AG04450 (cell line): ENCODE results near the gene LAPTM4A. TPM values are rescaled to one million over a fixed set of nuclear protein-coding genes. Genes with fewer than 3 reads are reported as not detected.

Experiments used
- CTCF ChIA-PET: fragments of 300-600, 350-600 bp; formaldehyde crosslinking; extraction: SDS; loops from one replicate; lab custom pipeline; 2022; ENCODE audit warnings: antibody characterized with exemption, inconsistent platforms; lab: Charles Lee
- POLR2A ChIA-PET: fragments of 350-600 bp; formaldehyde crosslinking; extraction: SDS; loops from one replicate; lab custom pipeline; 2021; ENCODE audit warnings: antibody characterized with exemption, inconsistent platforms; lab: Yijun Ruan, JAX
- DNase-seq: peaks from one replicate; pipeline ENCODE4 v3.0.0-alpha.2; 2011; ENCODE audit warnings: low read depth, low spot score
- H3K27ac ChIP-seq: one replicate; pipeline ENCODE4 v1.5.1; 2012; ENCODE audit warnings: low read depth, low read length, control low read depth
- H3K27me3 ChIP-seq: one replicate; pipeline ENCODE4 v1.6.0; 2012; ENCODE audit warnings: low read length; ENCODE audit not compliant: control insufficient read depth, insufficient read depth
- H3K4me3 ChIP-seq: 2 replicates; pipeline ENCODE4 v1.5.1; 2011; ENCODE audit warnings: mild to moderate bottlenecking, low read depth, low read length, control low read depth
- H3K9me3 ChIP-seq: 2 replicates; pipeline ENCODE4 v1.5.1; 2012; ENCODE audit warnings: low read length; ENCODE audit not compliant: control insufficient read depth, insufficient read depth
- polyA plus RNA-seq: library from polyadenylated mRNA; depleted of rRNA; stranded (reverse); fragments of >200 nt; gene quantifications from 2 replicates; pipeline ENCODE4 v1.2.3, GENCODE V29; 2011
- TF ChIP-seq, protein P1 (sequence below): IDR thresholded peaks from 2 replicates; pipeline ENCODE4 v1.5.1; 2011; ENCODE audit warnings: low read depth, low read length, control low read depth, inconsistent platforms

Gene LAPTM4A
- polyA plus RNA-seq, 1 experiment = 1,416 TPM

DNA sequence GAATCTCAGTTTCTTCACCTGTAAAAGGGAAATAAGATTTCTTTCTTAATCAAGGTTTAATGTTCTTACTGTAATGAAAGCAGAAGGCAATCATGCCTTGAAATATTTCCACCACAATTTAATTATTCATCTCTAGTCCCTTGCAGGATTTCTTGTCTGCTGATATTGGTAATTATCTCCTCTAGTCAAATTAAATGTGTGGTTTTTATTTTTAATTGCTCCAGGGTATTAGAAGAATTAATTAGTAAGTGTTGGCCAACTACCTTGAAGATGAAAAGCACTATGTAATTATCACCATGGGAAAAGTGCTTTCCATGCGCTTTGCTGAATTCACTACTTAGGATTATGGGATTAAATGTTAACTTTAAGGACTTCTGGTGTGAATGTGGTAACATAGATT, 8.7 kb upstream of the LAPTM4A start:
- no peak overlapping the region for H3K4me3 ChIP-seq
- TF ChIP-seq, protein P1, sequence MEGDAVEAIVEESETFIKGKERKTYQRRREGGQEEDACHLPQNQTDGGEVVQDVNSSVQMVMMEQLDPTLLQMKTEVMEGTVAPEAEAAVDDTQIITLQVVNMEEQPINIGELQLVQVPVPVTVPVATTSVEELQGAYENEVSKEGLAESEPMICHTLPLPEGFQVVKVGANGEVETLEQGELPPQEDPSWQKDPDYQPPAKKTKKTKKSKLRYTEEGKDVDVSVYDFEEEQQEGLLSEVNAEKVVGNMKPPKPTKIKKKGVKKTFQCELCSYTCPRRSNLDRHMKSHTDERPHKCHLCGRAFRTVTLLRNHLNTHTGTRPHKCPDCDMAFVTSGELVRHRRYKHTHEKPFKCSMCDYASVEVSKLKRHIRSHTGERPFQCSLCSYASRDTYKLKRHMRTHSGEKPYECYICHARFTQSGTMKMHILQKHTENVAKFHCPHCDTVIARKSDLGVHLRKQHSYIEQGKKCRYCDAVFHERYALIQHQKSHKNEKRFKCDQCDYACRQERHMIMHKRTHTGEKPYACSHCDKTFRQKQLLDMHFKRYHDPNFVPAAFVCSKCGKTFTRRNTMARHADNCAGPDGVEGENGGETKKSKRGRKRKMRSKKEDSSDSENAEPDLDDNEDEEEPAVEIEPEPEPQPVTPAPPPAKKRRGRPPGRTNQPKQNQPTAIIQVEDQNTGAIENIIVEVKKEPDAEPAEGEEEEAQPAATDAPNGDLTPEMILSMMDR = no peak
- no peak overlapping the region for H3K27ac ChIP-seq
- H3K27me3 ChIP-seq = no peaks in the 10 kb centered on the region
- peaks cover 13% of the 10 kb centered on the region for H3K9me3 ChIP-seq
- POLR2A ChIA-PET = no interaction called here
- CTCF ChIA-PET = no interaction called here
- DNase-seq = no peak

DNA sequence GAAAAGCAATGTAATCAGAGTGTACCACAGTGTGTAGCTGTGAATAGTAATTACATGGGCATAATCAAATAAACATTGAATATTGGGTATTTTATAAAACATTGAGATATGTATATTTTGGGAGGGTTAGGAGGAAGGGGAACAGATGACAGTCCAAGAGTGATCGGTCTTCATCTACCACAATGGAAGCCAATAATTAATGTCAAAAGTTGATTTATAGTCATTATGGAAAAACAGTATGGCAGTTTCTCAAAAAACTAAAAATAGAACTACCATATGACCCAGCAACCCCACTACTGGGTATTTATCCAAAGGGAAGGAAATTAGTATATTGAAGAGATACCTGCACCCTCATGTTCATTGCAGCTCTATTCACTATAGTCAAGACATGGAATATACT, 5.8 kb upstream of the LAPTM4A start:
- ChIA-PET POLR2A (no interaction called here), CTCF (no interaction called here)
- Histone ChIP-seq H3K4me3 (no peak overlapping the region), H3K9me3 (no peaks in the 10 kb centered on the region), H3K27me3 (no peaks in the 10 kb centered on the region), H3K27ac (no peak overlapping the region)
- TF ChIP-seq, protein P1 = no peak
- DNase-seq = no peak

DNA sequence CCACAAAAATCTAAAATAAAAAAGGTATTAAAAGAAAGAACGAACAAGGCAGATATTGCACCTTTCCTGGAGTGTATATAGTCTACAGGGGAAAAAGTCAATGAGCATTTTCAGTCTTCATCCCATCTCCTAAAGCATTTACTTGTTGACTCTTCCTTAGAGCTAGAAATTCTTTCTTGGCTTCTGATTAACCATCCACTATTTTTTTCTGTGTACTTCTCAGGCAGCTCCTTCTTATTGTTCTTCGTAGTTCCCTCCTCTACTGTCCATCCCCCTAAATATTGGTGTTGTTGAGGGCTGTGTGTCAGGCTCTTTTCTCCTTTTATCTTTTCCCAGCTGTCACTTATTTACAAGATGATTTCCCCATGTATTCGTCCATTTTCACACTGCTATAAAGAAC, 3.5 kb upstream of the LAPTM4A start:
- DNase-seq = no peak
- TF ChIP-seq, protein P1 = no peak
- no peaks in the 10 kb centered on the region for H3K27me3 ChIP-seq
- H3K4me3 ChIP-seq = no peak overlapping the region
- ChIA-PET CTCF (interaction anchor here (1.3 kb wide), 1 partner anchor 39 kb away, joined by 4 read pairs; no protein-coding TSS in a partner anchor), POLR2A (no interaction called here)
- no peaks in the 10 kb centered on the region for H3K9me3 ChIP-seq
- no peak overlapping the region for H3K27ac ChIP-seq

DNA sequence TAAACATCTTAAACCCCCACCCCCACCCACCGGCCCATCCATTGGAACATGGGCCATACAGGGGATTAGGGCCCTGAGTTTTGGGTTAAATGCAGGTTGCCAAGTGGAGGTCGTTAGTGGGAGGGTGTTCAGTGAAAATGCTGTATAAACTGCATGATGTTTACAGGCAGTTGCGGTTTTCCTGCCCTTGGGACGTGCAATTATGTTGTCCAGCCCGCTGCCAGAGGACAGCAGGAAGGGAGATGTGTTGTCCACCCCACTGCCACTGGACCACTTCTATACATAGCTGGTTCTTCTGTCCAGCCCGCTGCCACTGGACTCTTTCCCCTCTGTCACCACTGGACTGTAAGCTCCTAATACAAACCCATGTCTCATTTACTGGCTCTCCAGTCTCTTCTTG, 2.7 kb upstream of the LAPTM4A start:
- Histone ChIP-seq H3K27ac (no peak overlapping the region), H3K27me3 (no peaks in the 10 kb centered on the region), H3K4me3 (no peak overlapping the region), H3K9me3 (no peaks in the 10 kb centered on the region)
- POLR2A ChIA-PET = no interaction called here
- TF ChIP-seq, protein P1 = no peak
- DNase-seq = no peak
- CTCF ChIA-PET = interaction anchor here (0.6 kb wide), 1 partner anchor 190 kb away, joined by 3 read pairs; no protein-coding TSS in a partner anchor

DNA sequence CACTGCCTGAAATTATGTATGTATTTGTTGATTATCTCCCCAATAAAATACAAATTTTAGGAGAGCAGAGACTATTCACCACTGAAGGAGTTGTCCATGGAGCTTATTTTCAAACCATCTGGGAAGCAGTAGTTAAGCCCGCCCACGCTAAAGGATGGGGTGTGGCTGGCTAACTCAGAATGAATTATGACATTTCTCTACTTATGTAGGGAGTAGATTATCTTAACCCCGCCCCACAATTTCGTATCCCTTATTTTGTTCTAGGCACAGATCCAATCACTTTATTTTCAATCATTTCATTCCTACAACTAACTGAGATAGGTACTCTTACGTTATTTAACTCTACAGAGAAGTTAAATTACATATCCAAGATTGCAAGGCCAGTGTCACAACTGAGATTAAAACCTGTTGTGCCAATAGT, 1.4 kb upstream of the LAPTM4A start:
- TF ChIP-seq, protein P1 = no peak
- DNase-seq = peak; percentile 39
- CTCF ChIA-PET = interaction anchor here (2.2 to 2.3 kb wide), 2 partner anchors 9 to 41 kb away, joined by 8 read pairs; no protein-coding TSS in a partner anchor

More for the DNA sequence above, 1.4 kb upstream of the LAPTM4A start:
- peak overlapping the region; percentile 97 for H3K4me3 ChIP-seq
- H3K27ac ChIP-seq = peak overlapping the region; percentile 100
- POLR2A ChIA-PET = interaction anchor here (2.0 to 4.6 kb wide), 5 partner anchors 9 to 42 kb away, joined by 4 to 54 read pairs (median 33); no protein-coding TSS in a partner anchor
- no peaks in the 10 kb centered on the region for H3K9me3 ChIP-seq
- H3K27me3 ChIP-seq = no peaks in the 10 kb centered on the region
